Measurements from ENCODE around the gene CNBP. TPM values are rescaled to one million over a fixed set of nuclear protein-coding genes. Genes with fewer than 3 reads are reported as not detected.
A peak's percentile ranks its signal among the peaks of the same experiment; 100 is the strongest.

CNBP gene
- total RNA-seq, 1 experiment from 2014 or later, result 266 TPM

DNA sequence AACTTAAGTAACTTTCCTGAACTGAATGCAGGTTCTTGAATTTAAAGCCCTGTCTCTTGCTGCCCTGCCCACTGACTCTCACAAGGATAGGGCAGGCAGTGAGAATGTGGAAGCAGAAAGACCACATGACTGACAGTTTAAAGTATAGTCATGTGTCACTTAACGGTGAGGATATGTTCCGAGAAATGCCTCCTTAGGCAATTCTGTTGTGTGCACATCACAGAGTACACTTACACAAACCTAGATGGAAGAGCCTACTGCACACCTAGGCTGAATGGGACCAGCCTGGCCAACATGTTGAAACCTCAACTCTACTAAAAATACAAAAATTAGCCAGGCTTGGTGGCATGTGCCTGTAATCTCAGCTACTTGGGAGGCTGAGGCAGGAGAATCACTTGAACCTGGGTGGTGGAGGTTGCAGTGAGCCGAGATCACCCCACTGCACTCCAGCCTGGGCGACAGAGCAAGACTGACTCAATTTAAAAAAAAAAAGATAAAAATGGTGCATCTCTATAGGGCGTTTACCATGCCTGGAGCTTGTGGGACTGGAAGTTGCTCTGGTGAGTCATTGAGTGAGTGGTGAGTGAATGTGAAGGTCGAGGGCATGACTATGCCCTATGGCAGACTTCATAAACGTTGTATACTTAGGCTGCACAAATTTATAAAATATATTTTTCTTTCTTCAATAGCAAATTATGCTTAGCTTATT is 46.8 kb upstream of the CNBP start:
- Histone ChIP-seq H3K4me3 (ENCODE audit: low read depth, low read length) (no peak overlapping the region), H3K4me1 (no peaks in the 10 kb centered on the region; the same call in 1 of the 2 replicates), H3K27me3 (replicated peaks; ENCODE audit: control insufficient read depth, insufficient read depth, low read length) (no peaks in the 10 kb centered on the region), H3K9me3 (no peaks in the 10 kb centered on the region), H3K36me3 (ENCODE audit: control insufficient read depth, insufficient read depth, low read length) (no peaks in the 10 kb centered on the region)
- Mint-ChIP-seq H3K27me3 (ENCODE audit: insufficient read depth, unreplicated experiment) (no peaks in the 10 kb centered on the region), H3K27ac (ENCODE audit: unreplicated experiment) (no peak overlapping the region), H3K4me1 (ENCODE audit: low read depth, unreplicated experiment) (peaks cover 7% of the 10 kb centered on the region), H3K4me3 (ENCODE audit: unreplicated experiment) (no peak overlapping the region), H3K36me3 (ENCODE audit: insufficient read depth, unreplicated experiment) (no peaks in the 10 kb centered on the region), H3K9me3 (ENCODE audit: unreplicated experiment) (no peaks in the 10 kb centered on the region)
- POLR2A ChIA-PET, result no interaction called here
- TF ChIP-seq, protein P1, sequence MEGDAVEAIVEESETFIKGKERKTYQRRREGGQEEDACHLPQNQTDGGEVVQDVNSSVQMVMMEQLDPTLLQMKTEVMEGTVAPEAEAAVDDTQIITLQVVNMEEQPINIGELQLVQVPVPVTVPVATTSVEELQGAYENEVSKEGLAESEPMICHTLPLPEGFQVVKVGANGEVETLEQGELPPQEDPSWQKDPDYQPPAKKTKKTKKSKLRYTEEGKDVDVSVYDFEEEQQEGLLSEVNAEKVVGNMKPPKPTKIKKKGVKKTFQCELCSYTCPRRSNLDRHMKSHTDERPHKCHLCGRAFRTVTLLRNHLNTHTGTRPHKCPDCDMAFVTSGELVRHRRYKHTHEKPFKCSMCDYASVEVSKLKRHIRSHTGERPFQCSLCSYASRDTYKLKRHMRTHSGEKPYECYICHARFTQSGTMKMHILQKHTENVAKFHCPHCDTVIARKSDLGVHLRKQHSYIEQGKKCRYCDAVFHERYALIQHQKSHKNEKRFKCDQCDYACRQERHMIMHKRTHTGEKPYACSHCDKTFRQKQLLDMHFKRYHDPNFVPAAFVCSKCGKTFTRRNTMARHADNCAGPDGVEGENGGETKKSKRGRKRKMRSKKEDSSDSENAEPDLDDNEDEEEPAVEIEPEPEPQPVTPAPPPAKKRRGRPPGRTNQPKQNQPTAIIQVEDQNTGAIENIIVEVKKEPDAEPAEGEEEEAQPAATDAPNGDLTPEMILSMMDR (IDR thresholded peaks at IDR 0.05; ENCODE audit: insufficient read depth in 1 of 2, low read depth in 1 of 2, low read length in 1 of 2, severe bottlenecking in 1 of 2, unreplicated experiment in 1 of 2), result no peak
- intact Hi-C loops (cut with micrococcal nuclease; ENCODE audit: unreplicated experiment), result no loop called here
- no TSS peak for BruUV-seq (replicated peaks)
- CTCF ChIA-PET, result interaction anchor here (1.0 kb wide), 1 partner anchor 15 kb away, joined by 3 read pairs; no protein-coding TSS in a partner anchor
- no peak for DNase-seq

DNA sequence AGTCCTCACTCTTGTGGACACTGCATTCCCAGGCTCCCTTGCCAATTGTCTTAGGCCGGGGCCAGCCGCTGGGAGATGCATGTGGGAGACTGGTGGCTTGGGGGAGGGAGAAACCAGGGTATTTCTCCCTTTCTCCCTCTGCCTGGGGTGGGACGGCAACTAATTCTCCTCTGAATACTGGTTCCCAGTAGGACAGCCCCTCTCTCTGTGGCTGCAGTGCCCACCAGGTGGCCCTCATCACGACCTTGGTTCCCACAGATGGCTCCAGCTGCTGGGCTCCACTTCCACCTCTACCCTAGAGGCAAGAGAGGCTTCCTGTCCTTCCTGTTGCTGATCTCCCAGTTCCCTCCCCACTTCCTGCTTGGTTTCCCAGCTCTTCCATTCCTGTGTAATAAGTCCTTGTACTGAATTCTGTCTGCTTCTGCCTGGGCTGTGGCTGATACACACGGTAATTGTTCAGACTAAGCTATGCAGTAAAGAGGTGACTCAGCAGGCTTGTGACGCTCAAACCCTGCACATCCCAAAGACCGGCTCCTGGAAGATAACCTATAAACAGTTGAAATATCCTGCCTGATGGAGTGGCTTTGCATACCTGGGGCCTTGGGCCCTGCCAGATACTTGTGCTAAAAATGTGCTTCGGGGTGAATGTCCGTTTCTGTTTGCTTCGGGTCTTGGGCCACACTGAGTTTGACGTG is 45.3 kb upstream of the CNBP start:
- Mint-ChIP-seq H3K36me3 (ENCODE audit: insufficient read depth, unreplicated experiment) (no peaks in the 10 kb centered on the region), H3K4me3 (ENCODE audit: unreplicated experiment) (no peak overlapping the region), H3K4me1 (ENCODE audit: low read depth, unreplicated experiment) (peaks cover 7% of the 10 kb centered on the region), H3K27me3 (ENCODE audit: insufficient read depth, unreplicated experiment) (no peaks in the 10 kb centered on the region), H3K9me3 (ENCODE audit: unreplicated experiment) (no peaks in the 10 kb centered on the region), H3K27ac (ENCODE audit: unreplicated experiment) (peak overlapping the region; percentile 16)
- Histone ChIP-seq H3K36me3 (ENCODE audit: control insufficient read depth, insufficient read depth, low read length) (no peaks in the 10 kb centered on the region), H3K9me3 (no peaks in the 10 kb centered on the region), H3K27me3 (replicated peaks; ENCODE audit: control insufficient read depth, insufficient read depth, low read length) (no peaks in the 10 kb centered on the region), H3K4me1 (peaks cover 9% of the 10 kb centered on the region), H3K4me3 (ENCODE audit: low read depth, low read length) (no peak overlapping the region)
- peak in 1 of 2 experiments; percentile 11 for DNase-seq
- BruUV-seq (replicated peaks), result no TSS peak
- intact Hi-C loops (cut with micrococcal nuclease; ENCODE audit: unreplicated experiment), result no loop called here
- CTCF ChIA-PET, result interaction anchor here (1.0 kb wide), 1 partner anchor 17 kb away, joined by 4 read pairs; no protein-coding TSS in a partner anchor
- TF ChIP-seq, protein P1 (IDR thresholded peaks at IDR 0.05; ENCODE audit: insufficient read depth in 1 of 2, low read depth in 1 of 2, low read length in 1 of 2, severe bottlenecking in 1 of 2, unreplicated experiment in 1 of 2), result peak in 1 of 2 experiments; percentile 11
- POLR2A ChIA-PET, result no interaction called here

DNA sequence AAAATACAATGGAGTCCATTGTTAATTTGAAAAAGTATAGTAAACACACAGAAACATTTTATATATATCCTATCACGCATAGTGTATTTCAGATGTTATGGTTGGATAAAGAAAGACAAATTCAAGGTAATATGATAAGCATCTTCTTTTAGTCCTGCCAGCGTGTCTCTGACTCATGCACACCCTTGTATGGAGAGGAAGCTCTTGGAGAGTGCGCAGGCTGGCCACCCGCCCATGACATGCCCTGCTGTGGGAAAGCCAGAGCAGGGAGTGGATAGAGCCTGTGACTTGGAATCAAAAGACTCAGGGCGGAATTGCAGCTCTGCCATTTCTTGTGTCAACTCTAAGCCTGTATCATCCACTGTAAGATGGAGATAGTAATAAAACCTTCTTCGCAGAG is 42.7 kb upstream of the CNBP start:
- TF ChIP-seq, protein P1 (IDR thresholded peaks at IDR 0.05; ENCODE audit: insufficient read depth in 1 of 2, low read depth in 1 of 2, low read length in 1 of 2, severe bottlenecking in 1 of 2, unreplicated experiment in 1 of 2), result no peak
- Mint-ChIP-seq H3K36me3 (ENCODE audit: insufficient read depth, unreplicated experiment) (no peaks in the 10 kb centered on the region), H3K4me3 (ENCODE audit: unreplicated experiment) (no peak overlapping the region), H3K27ac (ENCODE audit: unreplicated experiment) (no peak overlapping the region), H3K27me3 (ENCODE audit: insufficient read depth, unreplicated experiment) (no peaks in the 10 kb centered on the region), H3K4me1 (ENCODE audit: low read depth, unreplicated experiment) (peaks cover 7% of the 10 kb centered on the region), H3K9me3 (ENCODE audit: unreplicated experiment) (no peaks in the 10 kb centered on the region)
- ChIA-PET CTCF (interaction anchor here (0.9 kb wide), 1 partner anchor 18 kb away, joined by 3 read pairs; no protein-coding TSS in a partner anchor), POLR2A (no interaction called here)
- Histone ChIP-seq H3K36me3 (ENCODE audit: control insufficient read depth, insufficient read depth, low read length) (no peaks in the 10 kb centered on the region), H3K9me3 (no peaks in the 10 kb centered on the region), H3K4me3 (ENCODE audit: low read depth, low read length) (no peak overlapping the region), H3K27me3 (replicated peaks; ENCODE audit: control insufficient read depth, insufficient read depth, low read length) (no peaks in the 10 kb centered on the region), H3K4me1 (peaks cover 9% of the 10 kb centered on the region)
- no peak for DNase-seq
- intact Hi-C loops (cut with micrococcal nuclease; ENCODE audit: unreplicated experiment), result no loop called here
- BruUV-seq (replicated peaks), result no TSS peak
